HG03196 (cell line): ENCODE results near the gene SELENOT.

Experiments used
- ATAC-seq: cut with Tn5 transposase; IDR thresholded peaks from one replicate; pipeline ENCODE4 v1.9.1; 2021; ENCODE audit not compliant: unreplicated experiment

Gene SELENOT

GRCh38 chr3:150662410-150663200 lies 59.5 kb downstream of the SELENOT start:
- ATAC-seq, result no peak

GRCh38 chr3:150663461-150663860 lies 60.3 kb downstream of the SELENOT start:
- no peak for ATAC-seq

GRCh38 chr3:150666167-150666566 lies 63.0 kb downstream of the SELENOT start:
- ATAC-seq, result no peak

GRCh38 chr3:150673966-150674365 lies 70.8 kb downstream of the SELENOT start:
- no peak for ATAC-seq

GRCh38 chr3:150675587-150675986 lies 72.5 kb downstream of the SELENOT start:
- no peak for ATAC-seq
